Measurements from ENCODE around the gene PDCD4.

Gene PDCD4

GRCh38 chr10:110923856-110924493, 52.2 kb downstream of the PDCD4 start:
- DNase-seq, result no peak

- DNase-seq, result no peak
Measured at GRCh38 chr10:110927461-110927860, 55.7 kb downstream of the PDCD4 start.

GRCh38 chr10:110931769-110932381, 60.1 kb downstream of the PDCD4 start:
- DNase-seq, result no peak

DNA sequence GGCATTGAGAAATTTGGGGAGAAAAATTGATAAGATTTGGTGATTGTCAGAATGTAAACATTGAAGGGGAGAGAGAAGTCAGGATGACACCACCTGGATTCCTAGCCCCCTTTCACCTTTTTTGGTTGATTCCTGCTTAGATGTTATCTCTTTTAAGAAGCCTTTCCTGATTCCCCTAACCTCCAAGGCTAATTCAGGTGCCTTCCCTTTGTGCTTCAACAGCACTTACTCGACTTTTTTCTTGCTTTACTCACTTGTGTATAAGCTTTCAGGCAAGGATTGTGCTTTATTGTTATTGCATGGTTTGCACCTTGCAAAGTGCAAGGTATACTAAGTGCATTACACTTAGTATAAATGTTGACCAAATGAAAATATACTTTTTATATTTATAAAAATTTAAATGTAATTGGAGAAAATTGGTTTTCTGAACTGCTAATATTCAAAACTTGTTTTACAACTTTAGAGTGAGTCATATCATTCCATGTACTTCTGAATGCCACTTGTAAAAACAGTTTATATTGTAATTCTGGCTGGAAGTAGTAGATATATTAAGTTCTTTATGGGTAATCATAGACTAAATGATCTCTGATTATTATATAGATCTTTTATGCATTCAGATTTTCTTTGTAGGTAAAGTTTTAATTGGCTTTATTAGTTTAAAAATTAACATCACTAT, 60.9 kb downstream of the PDCD4 start:
- no peak for DNase-seq

DNA sequence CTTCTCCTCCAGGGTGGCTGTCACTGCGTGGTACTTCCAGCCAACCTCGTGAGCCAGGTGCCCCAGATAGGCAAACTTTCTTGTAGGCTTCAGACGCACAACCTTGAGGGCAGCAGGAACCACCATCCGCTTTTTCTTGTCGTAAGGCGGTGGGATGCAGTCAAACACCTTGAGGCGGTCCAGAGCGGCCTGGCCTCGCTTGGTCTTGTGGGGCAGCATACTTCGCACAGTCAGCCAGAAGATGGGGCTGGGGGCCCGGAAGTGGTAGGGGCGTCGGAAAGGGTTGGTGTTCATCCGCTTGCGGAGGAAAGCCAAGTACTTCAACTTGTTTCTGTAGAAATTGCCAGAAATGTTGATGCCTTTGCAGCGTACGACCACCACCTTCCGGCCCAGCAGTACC, 65.0 kb downstream of the PDCD4 start:
- no peak for DNase-seq

DNA sequence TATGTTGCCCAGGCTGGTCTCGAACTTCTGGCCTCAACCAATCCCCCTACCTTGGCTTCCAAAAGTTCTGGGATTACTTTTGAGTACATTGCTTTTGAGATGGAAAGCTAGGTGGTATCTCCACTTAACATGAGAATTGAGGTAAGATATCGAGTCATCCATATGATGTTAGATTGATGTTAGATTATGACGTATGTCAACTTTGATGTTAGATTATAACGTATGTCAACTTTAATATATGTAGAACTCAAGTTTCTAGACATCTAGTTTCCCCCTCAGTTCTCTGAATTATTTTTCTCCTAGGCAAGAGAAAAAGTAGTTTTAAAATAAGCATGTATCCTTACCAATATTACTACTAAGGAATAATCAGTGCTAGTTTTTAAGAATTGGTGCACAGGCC, 67.7 kb downstream of the PDCD4 start:
- no peak for DNase-seq

GRCh38 chr10:110944792-110945396, 73.2 kb downstream of the PDCD4 start:
- DNase-seq, result no peak

DNA sequence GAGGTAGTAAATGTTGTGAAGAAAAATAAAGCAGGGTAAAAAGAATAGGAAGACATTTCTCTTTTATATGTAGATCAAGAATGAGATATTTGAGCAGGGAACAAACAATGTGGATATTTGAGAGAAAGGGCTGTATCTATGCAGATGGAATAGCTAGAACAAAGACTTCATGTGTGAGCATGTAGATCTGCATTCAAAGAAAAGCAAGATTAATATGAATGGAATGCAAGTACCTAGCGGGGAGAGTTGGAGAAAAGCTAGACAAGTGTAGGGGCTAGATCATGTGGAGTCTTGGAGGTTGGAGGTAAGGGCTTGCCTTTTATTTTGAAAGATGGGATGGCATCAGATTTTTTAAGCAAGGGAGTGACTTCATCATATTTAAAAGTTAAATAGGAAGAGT, 74.8 kb downstream of the PDCD4 start:
- DNase-seq, result no peak

DNA sequence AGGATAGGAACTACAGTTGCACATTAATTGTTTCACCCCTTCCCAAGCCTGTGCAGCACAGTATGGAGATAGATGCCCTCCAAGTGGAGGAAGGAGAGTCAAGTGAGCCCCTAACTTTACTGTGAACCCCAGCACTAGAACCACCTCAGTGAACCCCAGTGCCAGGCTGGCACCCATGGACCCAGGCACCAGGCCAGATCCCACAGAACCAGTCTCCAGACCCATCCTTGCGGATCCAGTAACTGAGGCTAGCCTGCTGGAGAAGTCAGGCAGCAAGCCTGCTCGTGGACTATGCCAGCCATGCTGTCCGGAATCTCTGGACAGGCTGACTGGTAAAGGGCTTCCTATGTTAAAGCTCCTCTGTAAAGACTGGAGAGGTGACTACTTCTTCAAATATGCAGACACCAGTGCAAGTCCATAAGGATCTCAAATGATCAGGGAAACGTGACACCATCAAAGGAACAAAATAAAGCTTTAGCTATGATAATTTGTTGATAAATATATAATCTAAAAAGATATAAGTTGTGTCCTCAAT, 75.4 kb downstream of the PDCD4 start:
- no peak for DNase-seq
